HCT116 (cell line): ENCODE measurements around the gene PTPN21.
A peak's percentile ranks its signal among the peaks of the same experiment; 100 is the strongest.

Source experiments
- CEBPB ChIP-seq: IDR thresholded peaks from 2 replicates; pipeline ENCODE4 v1.6.1; 2012; ENCODE audit warnings: low read depth
- EZH2 ChIP-seq: fragments of 200-600 bp; sonication (generic); IDR thresholded peaks from 2 replicates; pipeline ENCODE4 v1.6.1; 2017; ENCODE audit warnings: antibody characterized with exemption, mixed run types
- POLR2A ChIP-seq: IDR thresholded peaks from 2 replicates; pipeline ENCODE4 v1.7.0; 2011; ENCODE audit warnings: borderline replicate concordance; ENCODE audit not compliant: insufficient read depth, insufficient read length; ENCODE audit errors: extremely low read depth
- POLR2AphosphoS5 ChIP-seq: IDR thresholded peaks from 2 replicates; pipeline ENCODE4 v1.6.1; 2011; ENCODE audit warnings: mild to moderate bottlenecking, low read depth, low read length, moderate library complexity
- RAD21 ChIP-seq: IDR thresholded peaks from 2 replicates; pipeline ENCODE4 v1.6.1; 2012; ENCODE audit warnings: low read depth, mild to moderate bottlenecking
- TF ChIP-seq, protein P1 (sequence below): IDR thresholded peaks from 2 replicates; pipeline ENCODE4 v1.6.1; 2012
- TF ChIP-seq, protein P2 (sequence below), 3 experiments: fragments of 200-600 bp in 1 of 3; sonication (generic) in 1 of 3; IDR thresholded peaks in 2 of 3; conservative IDR thresholded peaks in 1 of 3; 2 replicates each; pipeline ENCODE4 v1.5.1; 2012 to 2017; ENCODE audit warnings: low read depth in 2 of 3, low read length in 2 of 3, antibody characterized with exemption in 1 of 3, borderline replicate concordance in 1 of 3, control low read depth in 1 of 3, mild to moderate bottlenecking in 1 of 3, mixed read lengths in 1 of 3, mixed run types in 1 of 3, moderate library complexity in 1 of 3; ENCODE audit not compliant: insufficient read depth in 1 of 3

DNA sequence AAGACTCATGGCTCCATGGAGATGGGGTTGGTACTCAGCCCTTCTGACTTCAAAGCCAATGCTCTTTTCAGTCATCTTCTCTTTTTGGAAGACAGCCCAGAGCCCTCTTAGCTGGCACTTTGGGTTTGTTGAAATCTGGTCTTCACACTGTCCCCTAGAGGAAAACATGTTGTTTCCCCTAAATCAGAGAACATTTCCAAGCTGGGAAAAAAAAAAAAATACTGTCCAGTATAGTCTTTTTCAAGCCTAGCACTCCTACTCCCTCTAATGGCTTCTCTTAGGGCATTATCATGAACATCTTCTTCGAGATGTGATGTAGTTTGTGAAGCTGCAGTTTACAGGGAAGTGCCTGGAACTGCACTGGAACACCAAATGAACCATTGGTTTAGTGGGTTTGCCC is 5.0 kb upstream of the PTPN21 start:
- TF ChIP-seq POLR2AphosphoS5 (no peak), EZH2 (no peak), POLR2A (no peak), RAD21 (peak; percentile 55), CEBPB (no peak)
- TF ChIP-seq, protein P1, sequence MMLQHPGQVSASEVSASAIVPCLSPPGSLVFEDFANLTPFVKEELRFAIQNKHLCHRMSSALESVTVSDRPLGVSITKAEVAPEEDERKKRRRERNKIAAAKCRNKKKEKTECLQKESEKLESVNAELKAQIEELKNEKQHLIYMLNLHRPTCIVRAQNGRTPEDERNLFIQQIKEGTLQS, result no peak
- TF ChIP-seq, protein P2, sequence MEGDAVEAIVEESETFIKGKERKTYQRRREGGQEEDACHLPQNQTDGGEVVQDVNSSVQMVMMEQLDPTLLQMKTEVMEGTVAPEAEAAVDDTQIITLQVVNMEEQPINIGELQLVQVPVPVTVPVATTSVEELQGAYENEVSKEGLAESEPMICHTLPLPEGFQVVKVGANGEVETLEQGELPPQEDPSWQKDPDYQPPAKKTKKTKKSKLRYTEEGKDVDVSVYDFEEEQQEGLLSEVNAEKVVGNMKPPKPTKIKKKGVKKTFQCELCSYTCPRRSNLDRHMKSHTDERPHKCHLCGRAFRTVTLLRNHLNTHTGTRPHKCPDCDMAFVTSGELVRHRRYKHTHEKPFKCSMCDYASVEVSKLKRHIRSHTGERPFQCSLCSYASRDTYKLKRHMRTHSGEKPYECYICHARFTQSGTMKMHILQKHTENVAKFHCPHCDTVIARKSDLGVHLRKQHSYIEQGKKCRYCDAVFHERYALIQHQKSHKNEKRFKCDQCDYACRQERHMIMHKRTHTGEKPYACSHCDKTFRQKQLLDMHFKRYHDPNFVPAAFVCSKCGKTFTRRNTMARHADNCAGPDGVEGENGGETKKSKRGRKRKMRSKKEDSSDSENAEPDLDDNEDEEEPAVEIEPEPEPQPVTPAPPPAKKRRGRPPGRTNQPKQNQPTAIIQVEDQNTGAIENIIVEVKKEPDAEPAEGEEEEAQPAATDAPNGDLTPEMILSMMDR (IDR thresholded peaks at IDR 0.05 in 2 of 3, conservative IDR thresholded peaks at IDR 0.05 in 1 of 3; ENCODE audit: borderline replicate concordance in 1 of 3, insufficient read depth in 1 of 3, low read depth in 2 of 3, low read length in 2 of 3), result peak; percentile 33 to 62 (median 51); a peak in 4 of 6 replicates
